ENCODE data around the gene CIDEC. TPM values are rescaled to one million over a fixed set of nuclear protein-coding genes. Genes with fewer than 3 reads are reported as not detected.

The CIDEC gene
- total RNA-seq, 1 donor from 2014 or later = not detected

GRCh38 chr3:9846931-9847488, 33.0 kb downstream of the CIDEC start:
- DNase-seq (ENCODE audit: low read depth in 2 of 2) = no peak

DNA sequence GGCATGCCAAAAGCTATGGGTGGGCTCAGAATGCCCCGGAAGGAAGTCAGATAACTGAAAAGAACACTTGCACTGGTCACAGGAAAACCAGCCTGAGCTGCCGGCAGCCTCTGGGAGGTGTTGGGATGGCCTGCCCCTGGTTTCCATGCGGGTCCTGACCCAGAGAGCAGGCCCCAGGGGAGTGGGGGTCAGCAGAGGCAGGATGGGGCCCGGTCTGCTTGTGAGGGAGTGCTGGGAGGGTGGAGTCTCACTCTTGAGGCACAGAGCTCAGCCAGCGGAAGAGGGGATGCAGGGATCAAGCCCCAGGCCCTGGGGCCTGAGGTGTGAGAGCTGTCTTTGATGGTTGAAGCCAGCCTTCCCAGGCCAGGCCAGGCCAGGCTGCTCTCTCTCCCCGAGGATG, 33.8 kb downstream of the CIDEC start:
- DNase-seq (ENCODE audit: low read depth in 2 of 2) = no peak

- DNase-seq (ENCODE audit: low read depth in 2 of 2) = peak; percentile 96 to 97
Measured at GRCh38 chr3:9843715-9844438, 36.2 kb downstream of the CIDEC start, which contains the start of gene RPUSD3. RPUSD3 (minus strand) TSS chr3:9844008; CDS start chr3:9843990, 18 bp downstream.

DNA sequence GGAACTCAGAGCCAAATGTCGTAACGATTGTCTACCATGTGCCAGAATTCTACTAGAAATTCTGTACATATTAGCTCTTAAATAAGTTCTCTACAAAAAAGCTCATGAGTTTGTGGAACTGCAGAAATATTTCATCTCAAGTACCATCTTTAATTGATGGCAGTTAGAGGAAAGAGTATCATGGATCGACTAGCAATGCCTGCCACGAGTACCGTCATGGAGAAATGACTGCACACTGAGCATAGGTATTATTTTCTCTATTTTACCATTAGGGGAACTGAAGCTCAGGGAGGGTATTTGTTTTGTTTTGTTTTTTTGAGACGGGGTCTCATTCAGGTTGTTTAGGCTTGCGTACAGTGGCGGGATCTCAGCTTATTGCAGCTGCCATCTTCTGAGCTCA, 39.0 kb downstream of the CIDEC start:
- no peak for DNase-seq (ENCODE audit: low read depth in 2 of 2)

DNA sequence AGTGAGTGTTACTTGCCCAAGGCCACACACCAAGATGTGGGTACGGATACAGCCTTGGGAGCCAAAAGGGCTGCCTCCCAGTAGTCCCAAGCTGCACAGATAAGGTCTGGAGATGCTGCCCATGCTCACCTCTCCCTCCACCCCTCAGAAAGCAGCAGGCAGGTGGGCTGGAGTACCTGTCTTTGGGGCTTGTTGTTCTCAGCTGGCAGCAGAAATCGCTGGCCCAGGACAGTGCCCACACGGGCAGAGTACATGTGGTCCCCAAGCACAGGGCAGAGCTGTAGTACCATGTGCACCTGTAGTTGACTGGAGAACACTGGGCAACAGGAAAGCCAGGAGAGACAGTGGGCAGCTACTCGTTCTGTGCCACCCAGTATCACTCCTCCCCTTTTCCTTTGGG, 41.2 kb downstream of the CIDEC start:
- DNase-seq (ENCODE audit: low read depth in 2 of 2) = no peak

DNA sequence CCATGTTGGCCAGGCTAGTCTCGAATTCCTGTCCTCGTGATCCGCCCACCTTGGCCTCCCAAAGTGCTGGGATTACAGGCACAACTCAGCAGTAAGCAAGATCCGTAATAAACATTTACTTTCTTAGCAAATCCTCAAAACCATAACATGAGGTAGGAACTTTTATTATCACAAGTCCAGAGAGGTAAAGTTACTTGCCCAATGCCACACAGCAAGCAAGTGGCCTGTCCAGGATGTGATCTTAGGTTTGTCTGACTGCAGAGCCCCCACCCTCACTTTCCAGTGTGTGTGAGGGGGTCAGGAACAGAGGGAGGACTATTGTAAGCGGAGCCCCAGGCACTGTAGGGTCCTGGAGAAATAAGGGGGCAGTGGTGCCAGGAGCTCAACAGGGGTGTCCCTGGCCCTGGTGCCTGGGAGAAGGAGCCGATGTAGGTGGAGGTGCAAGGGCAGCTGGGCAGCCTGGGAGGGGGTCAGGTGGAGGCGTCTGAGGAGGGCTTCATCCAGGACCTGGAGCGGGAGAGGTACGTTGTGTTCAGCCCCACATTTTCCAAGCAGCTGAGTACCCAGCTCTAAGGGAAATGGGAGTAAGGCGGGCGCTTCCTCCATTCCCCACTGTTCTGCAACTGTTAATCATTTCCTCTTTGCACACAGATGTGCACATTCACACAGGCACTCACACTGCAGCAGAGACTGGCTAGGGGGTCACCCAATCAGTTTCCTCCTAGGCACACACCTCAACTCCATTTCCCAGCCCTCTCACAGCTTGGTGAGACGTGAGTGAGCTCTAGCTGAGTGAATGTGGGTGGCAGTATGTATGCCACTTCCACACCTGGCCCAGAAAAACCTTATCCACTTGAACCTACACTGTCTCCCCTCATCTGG, 42.1 kb downstream of the CIDEC start:
- DNase-seq (ENCODE audit: low read depth in 2 of 2) = peak; percentile 74 to 81

DNA sequence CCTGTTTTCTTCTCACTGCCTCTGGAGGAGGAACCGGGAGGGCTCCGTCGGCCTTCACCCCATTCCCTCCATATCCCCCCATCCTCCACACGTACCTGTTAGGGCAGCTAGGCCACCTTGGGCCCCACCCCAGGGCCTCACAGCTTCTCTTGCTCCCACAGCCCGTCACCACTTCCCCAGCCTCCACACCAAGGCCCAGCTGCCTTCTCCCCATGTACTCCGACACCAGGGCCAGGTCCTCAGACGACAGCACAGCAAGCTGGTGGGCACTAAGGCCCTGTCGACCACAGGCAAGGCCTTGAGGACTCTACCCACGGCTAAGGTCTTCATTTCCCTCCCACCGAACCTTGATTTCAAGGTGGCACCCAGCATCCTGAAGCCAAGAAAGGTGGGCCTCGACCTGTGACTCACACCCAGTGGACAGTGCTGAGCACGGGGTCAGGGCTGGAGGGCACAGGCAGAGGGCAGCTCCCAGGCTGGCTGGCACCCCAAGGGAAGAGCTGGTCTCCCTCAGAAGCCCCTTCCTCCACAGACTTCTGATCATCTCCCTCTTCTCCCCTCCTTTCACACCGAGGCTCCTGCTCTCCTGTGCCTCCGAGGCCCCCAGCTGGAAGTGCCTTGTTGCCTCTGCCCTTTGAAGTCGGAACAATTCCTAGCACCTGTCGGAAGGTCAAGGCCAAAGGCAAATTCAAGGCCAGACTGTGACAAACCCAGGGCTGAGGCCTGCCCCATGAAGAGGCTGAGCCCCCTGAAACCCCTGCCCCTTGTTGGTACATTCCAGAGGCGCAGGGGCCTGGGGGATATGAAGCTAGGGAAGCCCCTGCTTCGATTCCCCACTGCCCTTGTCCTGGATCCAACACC, 45.3 kb downstream of the CIDEC start:
- no peak for DNase-seq (ENCODE audit: low read depth in 2 of 2)

DNA sequence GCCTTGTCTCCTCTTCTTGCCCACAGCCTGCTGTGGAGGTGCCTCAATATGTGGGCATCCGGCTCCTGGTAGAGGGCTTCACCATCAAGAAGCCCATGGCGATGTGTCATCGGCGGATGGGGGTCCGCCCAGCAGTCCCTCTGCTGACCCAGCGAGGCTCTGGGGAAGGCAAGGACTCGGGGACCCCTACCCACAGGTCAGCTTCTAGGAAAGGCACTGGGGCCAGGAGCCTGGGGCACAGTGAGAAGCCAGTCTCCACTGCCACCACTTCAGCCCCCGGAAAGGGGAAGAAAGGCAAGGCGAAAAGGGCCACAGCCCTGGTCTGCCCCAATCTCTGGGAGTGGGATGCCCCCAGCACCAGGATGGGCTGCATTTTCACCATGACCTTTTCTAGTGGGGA, 47.0 kb downstream of the CIDEC start:
- no peak for DNase-seq (ENCODE audit: low read depth in 2 of 2)

DNA sequence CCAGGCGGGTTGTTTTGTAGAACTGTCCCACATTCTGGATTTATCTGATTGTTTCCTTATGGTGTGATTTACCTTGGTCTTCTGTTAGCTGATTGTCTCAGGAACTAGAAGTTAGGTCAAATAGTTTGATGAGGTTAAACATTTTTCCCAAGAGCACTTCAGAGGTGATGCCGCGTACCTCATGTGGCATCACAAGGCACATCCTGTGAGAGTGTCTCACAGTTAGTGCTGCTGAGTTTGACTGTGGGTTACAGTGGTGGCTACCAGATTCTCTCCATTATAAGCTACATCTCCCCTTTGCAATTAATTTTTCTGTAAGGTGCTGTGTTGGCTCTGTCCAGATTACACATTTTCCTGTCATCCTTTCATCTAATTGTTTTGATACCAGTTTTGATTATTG, 48.8 kb downstream of the CIDEC start:
- DNase-seq (ENCODE audit: low read depth in 2 of 2) = no peak

DNA sequence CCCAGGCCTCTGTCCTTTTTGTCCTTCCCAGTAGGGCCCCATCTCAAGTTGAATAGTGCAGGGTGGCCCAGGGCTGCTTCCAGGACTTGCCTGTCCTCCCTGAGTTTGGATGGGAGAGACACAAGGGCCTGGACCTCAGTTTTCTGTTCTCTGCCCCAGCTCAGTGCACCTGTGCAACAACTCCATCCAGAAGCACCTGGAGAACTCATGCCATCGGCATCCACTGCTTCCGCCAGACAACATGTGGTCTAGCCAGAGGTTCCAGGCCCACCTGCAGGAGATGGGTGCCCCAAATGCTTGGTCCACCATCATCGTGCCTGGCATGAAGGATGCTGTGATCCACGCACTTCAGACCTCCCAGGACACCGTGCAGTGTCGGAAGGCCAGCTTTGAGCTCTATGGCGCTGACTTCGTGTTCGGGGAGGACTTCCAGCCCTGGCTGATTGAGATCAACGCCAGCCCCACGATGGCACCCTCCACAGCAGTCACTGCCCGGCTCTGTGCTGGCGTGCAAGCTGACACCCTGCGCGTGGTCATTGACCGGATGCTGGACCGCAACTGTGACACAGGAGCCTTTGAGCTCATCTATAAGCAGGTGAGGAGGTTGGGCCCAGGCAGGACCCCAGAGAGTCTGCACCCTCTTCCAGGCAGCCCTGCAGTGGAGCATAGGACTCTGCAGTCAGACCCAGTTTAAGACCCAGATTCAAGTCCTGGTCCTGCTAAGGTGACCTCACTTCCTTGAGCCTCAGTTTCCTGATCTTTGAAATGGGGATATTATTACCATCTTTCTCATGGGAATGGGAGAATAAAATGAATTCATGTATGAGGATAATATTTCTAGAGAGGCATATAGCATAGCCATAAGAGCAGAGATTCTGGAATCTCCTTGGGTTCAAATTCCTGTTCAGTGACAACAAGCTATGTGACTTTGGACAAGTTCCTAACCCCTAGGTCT, 51.0 kb downstream of the CIDEC start:
- DNase-seq (ENCODE audit: low read depth in 2 of 2) = no peak

GRCh38 chr3:9826815-9827573, 53.1 kb downstream of the CIDEC start:
- peak; percentile 24 to 35 for DNase-seq (ENCODE audit: low read depth in 2 of 2)

DNA sequence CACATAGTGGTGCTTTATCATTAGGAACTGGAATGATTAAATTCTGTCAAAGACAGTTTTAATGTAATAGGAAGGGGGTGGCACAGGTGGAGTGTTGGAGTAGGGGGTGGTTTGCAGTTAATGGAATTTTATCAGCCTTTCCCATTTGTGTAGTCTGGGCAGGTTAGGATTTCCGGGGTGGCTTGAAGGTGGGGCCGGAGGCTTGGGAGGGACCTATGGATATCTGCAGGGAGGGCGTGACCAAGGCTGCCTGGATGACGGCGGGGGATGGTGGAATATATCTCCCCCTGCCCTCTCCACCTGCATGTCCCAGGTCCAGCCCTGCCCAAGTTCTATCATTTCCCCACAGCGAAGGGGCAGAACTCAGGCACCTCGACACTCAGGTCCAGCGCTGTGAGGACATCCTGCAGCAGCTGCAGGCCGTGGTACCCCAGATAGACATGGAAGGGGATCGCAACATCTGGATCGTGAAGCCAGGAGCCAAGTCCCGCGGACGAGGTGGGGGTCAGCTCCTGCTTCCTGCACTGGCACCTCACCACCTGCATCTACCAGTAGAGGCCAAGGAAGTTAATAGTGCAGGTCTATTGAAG, 54.5 kb downstream of the CIDEC start:
- no peak for DNase-seq (ENCODE audit: low read depth in 2 of 2)

GRCh38 chr3:9820946-9821345, 59.1 kb downstream of the CIDEC start:
- peak; percentile 41 to 46 for DNase-seq (ENCODE audit: low read depth in 2 of 2)

GRCh38 chr3:9820543-9820942, 59.5 kb downstream of the CIDEC start:
- no peak for DNase-seq (ENCODE audit: low read depth in 2 of 2)

DNA sequence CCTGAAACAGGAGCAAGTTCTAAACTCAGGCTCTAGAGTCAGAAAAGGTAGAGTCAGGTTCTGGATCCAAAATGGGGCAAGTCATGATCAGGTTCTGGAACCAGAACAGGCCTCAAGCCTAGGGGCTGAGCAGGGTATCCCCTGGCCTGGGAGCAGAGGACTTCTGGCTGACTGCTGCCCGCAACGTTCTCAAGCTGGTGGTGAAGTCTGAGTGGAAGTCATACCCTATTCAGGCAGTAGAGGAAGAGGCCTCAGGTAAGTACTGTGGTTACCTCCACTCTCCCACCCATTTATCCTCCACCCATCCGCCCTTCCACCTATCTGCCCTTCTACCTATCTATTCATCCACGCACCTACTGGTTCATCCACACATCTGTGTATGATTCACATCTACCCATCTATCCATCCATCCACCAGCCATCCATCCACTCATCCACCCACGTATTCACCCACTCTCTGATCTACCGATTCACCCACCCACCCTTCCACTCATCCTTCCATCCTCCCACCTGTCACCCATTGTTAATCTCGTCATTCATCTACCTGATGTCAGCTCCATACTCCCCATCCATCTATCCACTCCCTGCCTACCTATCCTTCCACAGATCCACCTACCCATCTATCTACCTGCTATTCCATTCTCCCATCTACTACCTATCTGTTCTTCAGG, 61.3 kb downstream of the CIDEC start:
- DNase-seq (ENCODE audit: low read depth in 2 of 2) = no peak

DNA sequence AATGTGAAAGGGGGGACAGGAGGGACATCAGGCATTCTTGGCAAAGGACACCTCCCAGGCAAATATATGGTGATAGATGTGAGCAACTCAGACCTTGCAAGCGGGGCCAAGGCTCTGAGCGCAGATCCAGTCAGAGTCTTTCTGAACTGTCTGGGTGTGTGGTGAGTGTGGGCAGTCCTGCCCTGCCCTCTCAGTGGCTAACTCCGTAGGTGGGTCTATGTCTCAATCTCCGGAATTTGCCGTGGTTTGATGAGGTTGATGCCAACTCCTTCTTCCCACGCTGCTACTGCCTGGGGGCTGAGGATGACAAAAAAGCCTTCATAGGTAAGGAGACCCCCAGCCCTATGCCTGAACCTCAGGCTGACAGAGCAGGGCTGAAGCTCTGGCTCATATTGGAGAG, 62.6 kb downstream of the CIDEC start:
- DNase-seq (ENCODE audit: low read depth in 2 of 2) = no peak
